Measurements from ENCODE around the gene CDAN1. TPM values are rescaled to one million over a fixed set of nuclear protein-coding genes. Genes with fewer than 3 reads are reported as not detected.
"Not testable (repeated sequence)": the region's sequence is repeated elsewhere in the genome, so short reads cannot be mapped to it uniquely, and the experiment has no call there.

The CDAN1 gene
- 7.3 TPM for polyA plus RNA-seq (2013, experiment 1 of 2; ENCODE audit: insufficient read length)
- 6.4 TPM for polyA plus RNA-seq (2013, experiment 2 of 2; ENCODE audit: insufficient read length)

GRCh38 chr15:42736793-42737528 lies at the start of gene CDAN1:
Gene CDAN1, minus strand, starts transcription at chr15:42737128. Its CDS starts 26 bp downstream, at chr15:42737102.
- DNase-seq = peak; percentile 88

GRCh38 chr15:42785569-42785968 lies 48.6 kb upstream of the CDAN1 start:
- no peak for DNase-seq

DNA sequence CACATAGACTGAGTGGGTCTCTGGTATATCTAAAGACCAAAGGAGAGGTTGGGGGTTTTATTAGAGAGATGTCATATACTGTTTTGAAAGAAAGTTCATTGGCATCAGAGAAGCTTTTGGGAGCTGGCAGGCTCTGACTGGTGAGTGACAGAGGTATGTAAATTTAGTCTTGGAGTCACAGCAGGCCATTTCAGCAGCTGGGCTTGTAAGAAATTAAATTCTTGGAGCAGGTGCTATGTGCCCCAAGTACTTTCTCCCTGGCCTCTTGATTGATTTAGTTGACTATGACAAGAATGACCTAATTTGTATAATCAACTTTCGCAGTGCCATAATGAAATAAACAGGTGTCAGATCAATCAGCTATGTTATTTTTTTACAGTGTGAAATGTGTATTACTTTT lies 47.8 kb upstream of the CDAN1 start:
- DNase-seq = no peak

- no peak for DNase-seq
Observed at GRCh38 chr15:42782716-42783115, 45.8 kb upstream of the CDAN1 start.

GRCh38 chr15:42775416-42775815 lies 38.5 kb upstream of the CDAN1 start:
- DNase-seq = no peak

GRCh38 chr15:42772901-42773300 lies 36.0 kb upstream of the CDAN1 start:
- no peak for DNase-seq

DNA sequence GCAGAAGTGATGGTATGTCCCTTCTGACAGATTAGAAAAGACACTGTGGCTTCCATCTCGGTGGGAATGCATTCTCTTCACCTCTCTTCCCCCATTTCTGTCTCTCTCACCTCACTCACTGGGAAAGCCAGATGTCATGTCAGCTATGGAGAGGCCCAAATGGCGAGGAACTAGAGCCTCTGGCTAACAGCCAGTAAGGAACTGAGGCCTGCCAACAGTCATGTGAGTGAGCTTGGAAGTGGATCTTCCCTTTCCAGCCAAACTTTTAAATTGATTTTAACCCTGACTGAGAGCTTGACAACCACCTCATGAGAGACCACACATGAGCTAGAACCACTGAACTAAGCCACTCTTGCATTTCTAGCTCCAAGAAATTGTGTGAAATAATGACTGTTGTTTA lies 35.2 kb upstream of the CDAN1 start:
- no peak for DNase-seq

- not testable (repeated sequence) for DNase-seq
Observed at GRCh38 chr15:42766109-42766508, 29.2 kb upstream of the CDAN1 start.

DNA sequence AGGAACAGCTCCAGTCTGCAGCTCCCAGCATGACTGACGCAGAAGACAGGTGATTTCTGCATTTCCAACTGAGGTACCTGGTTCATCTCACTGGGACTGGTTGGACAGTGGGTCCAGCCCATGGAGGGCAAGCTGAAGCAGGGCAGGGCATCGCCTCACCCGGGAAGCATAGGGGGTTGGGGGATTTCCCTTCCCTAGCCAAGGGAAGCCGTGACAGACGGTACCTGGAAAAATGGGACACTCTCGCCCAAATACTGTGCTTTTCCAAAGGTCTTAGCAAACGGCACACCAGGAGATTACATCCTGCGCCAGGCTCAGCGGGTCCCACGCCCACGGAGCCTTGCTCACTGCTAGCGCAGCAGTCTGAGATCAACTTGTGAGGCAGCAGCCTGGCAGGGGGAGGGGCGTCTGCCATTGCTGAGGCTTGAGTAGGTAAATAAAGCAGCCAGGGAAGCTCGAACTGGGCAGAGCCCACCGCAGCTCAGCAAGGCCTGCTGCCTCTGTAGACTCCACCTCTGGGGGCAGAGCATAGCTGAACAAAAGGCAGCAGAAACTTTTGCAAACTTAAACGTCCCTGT lies 27.3 kb upstream of the CDAN1 start:
- DNase-seq = not testable (repeated sequence)

DNA sequence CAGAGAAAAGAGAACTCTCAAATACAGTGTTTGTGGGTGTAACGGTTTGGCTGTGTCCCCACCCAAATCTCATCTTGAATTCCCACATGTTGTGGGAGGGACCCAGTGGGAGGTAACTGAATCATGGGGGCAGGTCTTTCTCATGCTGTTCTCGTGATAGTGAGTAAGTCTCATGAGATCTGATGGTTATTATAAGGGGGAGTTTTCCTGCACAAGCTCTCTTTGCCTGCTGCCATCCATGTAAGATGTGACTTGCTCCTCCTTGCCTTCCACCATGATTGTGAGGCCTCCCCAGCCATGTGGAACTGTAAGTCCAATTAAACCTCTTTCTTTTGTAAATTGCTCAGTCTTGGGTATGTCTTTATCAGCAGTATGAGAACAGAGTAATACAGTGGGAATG lies 24.9 kb upstream of the CDAN1 start:
- DNase-seq = not testable (repeated sequence)

DNA sequence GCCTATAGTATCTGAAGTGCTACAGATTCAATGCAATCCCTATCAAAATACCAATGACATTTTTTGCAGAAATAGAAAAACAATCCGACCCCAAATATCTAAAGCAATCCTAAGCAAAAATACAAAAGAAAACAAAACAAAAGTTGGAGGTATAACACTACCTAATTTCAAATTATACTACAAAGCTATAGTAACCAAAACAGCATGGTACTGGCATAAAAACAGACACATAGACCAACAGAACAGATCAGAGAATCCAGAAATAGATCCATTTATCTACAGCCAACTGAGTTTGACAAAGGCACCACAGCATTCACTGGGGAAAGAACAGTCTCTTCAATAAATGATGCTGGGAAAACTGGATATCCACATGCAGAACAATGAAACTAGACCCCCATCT lies 23.8 kb upstream of the CDAN1 start:
- DNase-seq = no peak

DNA sequence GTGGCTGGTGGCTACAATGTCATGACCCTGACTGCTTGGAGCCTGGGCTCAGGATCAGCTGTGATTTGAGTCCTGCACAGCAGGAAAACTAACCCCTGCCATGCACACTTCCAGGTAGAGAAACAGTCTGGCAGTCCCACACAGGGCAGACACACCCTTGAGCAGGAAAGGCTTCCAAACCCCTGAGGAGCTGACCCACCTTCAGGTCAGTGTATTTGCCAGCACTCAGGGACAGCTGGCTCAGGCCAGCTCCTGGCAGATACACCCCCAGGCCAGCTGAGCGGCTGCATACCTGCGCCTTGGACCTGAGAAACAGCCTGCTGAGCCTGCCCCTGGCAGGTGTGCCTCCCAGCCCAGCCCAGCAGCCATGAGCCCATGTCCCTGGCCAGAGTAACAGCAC lies 22.2 kb upstream of the CDAN1 start:
- no peak for DNase-seq

GRCh38 chr15:42750306-42750705 lies 13.4 kb upstream of the CDAN1 start:
- DNase-seq = no peak

DNA sequence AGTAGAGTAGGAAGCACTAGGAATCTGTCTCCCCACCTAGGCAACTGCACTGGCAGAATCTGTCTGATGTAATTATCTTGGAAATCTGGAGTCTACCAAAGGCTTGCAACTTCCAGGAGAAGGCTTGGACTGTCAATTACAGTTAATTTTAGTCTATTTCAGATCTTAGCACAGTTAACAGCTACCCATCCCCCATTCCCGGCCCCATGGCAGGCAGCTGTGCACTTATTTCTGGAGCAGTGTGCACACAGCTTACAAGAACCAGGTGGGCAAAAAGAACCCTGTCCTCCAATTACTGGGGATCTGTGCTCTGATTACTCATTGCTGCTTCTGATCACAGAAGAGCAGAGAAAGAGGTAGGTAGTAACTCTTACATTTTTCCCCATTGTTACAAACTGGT lies 12.3 kb upstream of the CDAN1 start:
- no peak for DNase-seq

GRCh38 chr15:42744195-42744594 lies 7.3 kb upstream of the CDAN1 start:
- no peak for DNase-seq

DNA sequence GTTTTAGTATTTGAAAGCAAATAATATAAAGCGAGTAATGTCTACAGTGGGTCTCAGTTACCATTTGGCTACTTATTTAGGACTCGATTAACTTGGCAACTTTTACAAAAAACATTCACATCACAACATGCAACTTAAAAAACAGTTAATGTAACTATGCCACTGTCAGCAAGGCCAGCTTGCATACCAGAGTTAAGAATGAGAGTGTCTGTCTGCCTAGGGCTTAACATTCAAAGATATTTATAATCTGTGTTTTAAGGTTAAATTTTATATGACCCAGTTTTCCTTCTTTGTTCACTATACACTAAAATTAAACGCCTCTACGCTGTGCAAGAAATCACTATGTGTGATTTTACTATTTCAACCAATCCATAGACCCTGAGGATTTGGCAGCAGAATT lies 5.2 kb upstream of the CDAN1 start:
- peak; percentile 9 for DNase-seq

GRCh38 chr15:42741710-42742109 lies 4.8 kb upstream of the CDAN1 start:
- peak; percentile 63 for DNase-seq

DNA sequence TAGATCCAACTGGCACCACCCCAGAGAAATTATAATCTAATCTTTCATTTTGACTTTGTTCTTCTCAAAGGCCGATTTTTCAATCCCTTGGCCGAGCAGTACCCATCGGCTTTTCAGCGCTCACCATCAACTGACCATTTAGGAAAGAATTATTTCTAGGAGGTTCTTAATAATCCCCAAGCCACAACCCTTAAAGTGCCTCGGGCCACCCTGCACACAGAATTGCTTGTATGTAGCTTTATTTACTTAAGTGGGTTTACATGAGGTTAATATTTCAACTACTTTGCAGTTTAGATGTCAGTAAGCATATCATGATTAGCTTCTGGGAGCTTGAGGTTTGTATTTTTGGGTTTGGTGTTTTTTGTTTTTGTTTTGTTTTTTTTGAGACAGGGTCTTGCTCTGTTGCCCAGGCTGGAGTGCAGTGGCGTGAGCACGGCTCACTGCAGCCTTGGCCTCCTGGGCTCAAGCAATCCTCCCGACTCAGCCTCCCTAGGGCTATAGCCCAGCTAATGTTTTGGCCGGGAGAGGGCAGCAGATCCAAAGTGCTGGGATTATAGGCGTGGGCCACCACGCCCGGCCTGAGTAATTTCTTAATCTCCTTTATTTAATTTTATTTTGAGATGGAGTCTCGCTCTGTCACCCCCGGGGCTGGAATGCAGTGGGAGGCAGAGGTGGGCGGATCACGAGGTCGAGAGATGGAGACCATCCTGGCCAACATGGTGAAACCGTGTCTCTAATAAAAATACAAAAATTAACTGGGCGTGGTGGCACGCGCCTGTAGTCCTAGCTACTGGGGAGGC lies 801 bp upstream of the CDAN1 start:
- DNase-seq = no peak

- DNase-seq = peak; percentile 8
Observed at GRCh38 chr15:42736178-42736792, 643 bp downstream of the CDAN1 start.

- DNase-seq = no peak
Observed at GRCh38 chr15:42735382-42736165, 1.4 kb downstream of the CDAN1 start.

DNA sequence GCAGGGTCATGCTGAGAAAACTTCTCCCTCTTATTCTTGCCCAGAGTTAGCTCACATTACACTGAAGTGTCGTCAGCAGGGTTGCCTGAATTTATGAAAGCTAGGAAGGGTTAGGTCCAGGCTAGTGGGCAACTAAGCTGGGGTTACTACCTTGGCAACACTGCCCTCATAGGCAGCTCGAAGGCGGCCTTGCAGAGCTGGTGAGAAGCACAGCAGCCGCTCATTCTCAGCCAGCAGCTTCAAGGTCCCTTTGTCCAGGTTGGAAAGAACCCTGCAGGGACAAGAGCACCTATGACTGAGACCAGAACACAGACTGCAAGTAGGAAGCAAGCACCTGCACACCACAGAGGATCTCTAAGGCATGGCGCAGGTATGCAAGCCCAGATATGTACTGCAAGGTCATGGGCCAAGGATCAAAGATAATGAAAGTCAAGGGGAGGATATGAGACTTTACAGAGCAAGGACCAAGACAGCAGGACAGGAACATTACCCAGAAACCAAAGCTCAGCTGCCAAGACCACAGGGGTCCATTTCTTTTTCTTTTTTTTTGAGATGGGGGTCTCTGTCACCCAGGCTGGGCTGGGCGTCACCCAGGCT lies 2.8 kb downstream of the CDAN1 start:
- DNase-seq = no peak

- no peak for DNase-seq
Observed at GRCh38 chr15:42733027-42733426, 3.9 kb downstream of the CDAN1 start.

Data from fibroblast of skin of scalp (primary cell).